Measurements from ENCODE around the gene SMG9. TPM values are rescaled to one million over a fixed set of nuclear protein-coding genes. Genes with fewer than 3 reads are reported as not detected.

SMG9 gene
- total RNA-seq, 6 experiments from 2014 or later = 29.8 to 39.4 (median 32.0) TPM

DNA sequence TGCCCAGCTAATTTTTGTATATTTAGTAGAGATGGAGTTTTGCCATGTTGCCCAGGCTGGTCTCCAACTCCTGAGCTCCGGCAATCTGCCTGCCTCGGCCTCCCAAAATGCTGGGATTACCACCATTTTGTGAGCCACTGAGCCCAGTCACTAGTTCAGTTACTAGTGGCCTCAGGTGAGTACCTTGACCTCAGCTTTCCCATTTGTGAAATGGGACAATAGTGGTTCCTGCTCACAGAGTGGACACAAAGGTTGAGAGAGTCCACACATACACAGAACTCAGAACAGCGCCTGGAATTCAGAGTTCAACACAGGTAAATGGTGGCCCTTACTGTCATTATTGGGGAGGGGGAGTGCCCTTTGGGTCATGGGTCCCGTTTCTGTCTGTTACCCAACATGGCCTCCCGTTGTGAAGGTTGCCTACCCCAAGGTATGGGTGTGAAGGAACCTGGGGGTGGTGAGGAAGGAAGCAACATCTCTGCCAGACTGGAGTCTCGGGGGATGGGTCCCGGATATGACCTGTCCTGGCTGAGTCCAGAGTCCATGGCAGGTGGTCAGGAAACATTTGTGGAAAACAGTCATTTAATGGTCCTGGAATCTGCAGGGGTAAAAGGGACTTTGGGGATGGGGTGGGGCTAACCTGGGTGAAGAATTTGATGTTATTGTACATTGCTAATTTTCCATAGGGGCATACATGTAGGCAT is 50.6 kb downstream of the SMG9 start:
- Mint-ChIP-seq H3K4me1 (ENCODE audit: low read depth) (peaks cover 37% of the 10 kb centered on the region), H3K9me3 (peaks cover 10% of the 10 kb centered on the region), H3K4me3 (no peak overlapping the region), H3K36me3 (ENCODE audit: low read depth) (peaks cover 6% of the 10 kb centered on the region), H3K27ac (no peak overlapping the region), H3K27me3 (ENCODE audit: insufficient read depth) (peaks cover 2% of the 10 kb centered on the region; the same call in 1 of the 2 replicates)
- no peak for DNase-seq
- TF ChIP-seq, protein P1, sequence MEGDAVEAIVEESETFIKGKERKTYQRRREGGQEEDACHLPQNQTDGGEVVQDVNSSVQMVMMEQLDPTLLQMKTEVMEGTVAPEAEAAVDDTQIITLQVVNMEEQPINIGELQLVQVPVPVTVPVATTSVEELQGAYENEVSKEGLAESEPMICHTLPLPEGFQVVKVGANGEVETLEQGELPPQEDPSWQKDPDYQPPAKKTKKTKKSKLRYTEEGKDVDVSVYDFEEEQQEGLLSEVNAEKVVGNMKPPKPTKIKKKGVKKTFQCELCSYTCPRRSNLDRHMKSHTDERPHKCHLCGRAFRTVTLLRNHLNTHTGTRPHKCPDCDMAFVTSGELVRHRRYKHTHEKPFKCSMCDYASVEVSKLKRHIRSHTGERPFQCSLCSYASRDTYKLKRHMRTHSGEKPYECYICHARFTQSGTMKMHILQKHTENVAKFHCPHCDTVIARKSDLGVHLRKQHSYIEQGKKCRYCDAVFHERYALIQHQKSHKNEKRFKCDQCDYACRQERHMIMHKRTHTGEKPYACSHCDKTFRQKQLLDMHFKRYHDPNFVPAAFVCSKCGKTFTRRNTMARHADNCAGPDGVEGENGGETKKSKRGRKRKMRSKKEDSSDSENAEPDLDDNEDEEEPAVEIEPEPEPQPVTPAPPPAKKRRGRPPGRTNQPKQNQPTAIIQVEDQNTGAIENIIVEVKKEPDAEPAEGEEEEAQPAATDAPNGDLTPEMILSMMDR (IDR thresholded peaks at IDR 0.05) = no peak

DNA sequence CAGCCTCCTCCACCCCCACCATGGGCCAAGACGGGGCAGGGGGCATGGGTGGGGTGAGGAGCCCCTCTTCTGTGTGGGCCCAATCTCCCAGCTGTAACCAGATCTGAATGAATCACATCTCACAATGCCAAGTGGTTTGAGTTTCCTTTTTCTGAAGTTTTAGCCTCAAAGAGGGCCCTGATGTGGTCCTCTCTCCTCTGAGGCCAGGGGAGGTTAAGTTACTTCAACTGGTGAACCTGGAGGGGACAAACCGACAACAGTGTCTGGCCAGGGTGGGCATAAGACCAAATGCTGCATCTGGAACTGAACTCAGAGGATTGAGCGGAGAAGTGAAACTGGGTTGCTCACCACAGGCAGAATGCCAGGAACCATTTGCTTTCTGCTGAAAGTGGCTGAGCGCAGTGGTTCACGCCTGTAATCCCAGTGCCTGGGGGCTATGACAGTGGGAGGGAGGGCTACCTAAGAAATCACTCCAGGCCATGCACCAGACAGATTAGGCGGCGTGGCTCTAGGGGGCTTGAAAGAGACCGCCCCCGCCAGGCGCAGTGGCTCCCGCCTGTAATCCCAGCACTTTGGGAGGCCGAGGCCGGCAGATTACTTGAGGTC is 54.3 kb downstream of the SMG9 start:
- peak overlapping the region; percentile 99 for H3K27ac Mint-ChIP-seq
- peaks cover 6% of the 10 kb centered on the region; the same call in 1 of the 2 replicates for H3K36me3 Mint-ChIP-seq (ENCODE audit: low read depth)
- H3K9me3 Mint-ChIP-seq = peaks cover 9% of the 10 kb centered on the region; the same call in 1 of the 2 replicates
- peak; percentile 81 for DNase-seq
- TF ChIP-seq, protein P1 (IDR thresholded peaks at IDR 0.05) = no peak
- peaks cover 8% of the 10 kb centered on the region for H3K27me3 Mint-ChIP-seq (ENCODE audit: insufficient read depth)
- H3K4me1 Mint-ChIP-seq (ENCODE audit: low read depth) = peaks cover 37% of the 10 kb centered on the region
- H3K4me3 Mint-ChIP-seq = peak overlapping the region; percentile 91

DNA sequence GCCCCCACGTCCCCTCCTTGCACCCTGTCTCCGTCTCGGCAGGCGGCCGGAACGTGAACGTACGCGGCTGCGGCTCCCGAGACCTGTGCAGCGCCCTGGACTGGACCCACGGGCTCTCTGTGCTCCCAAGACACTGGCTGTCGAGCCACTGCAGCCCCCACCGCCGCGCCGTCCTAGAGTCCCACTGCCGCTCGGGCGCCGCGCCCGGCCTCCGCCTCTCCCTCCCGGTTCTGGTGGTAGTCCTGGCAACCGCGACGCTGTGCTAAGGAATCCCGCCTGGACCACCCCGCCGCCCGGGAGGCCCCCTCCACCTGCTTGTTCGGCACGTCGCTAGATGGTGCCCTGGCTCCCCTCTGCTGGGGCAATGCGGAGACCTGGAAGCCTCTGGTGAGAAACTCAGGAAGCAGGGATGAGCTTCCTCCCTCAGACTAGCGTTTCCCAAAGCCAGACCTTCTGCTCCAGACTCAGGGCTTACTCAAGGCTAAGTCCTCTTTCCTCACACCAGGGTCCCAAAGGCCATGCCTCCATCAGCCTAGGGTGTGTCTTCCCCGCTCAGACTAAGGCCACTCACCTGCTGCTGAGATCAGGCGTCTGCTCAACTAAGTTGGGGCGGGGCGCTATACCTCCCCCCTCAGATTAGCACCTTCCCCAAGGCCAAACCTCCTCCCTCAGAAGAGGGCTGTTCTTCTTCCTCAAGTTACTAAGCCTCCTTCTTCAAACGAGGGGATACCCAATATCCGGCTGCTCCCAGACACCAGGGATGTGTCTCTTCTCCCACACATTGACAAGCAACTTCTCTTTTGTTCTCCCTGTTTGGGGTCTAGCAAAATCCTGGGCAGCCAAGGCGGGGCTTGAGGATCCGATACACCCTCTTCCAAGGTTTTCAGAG is 55.0 kb downstream of the SMG9 start:
- peak overlapping the region; percentile 99 for H3K27ac Mint-ChIP-seq
- H3K4me1 Mint-ChIP-seq (ENCODE audit: low read depth) = peaks cover 37% of the 10 kb centered on the region
- H3K4me3 Mint-ChIP-seq = peak overlapping the region; percentile 91
- TF ChIP-seq, protein P1 (IDR thresholded peaks at IDR 0.05) = peak; percentile 26; the same call in 1 of the 2 replicates
- DNase-seq = no peak
- peaks cover 6% of the 10 kb centered on the region; the same call in 1 of the 2 replicates for H3K36me3 Mint-ChIP-seq (ENCODE audit: low read depth)
- peaks cover 9% of the 10 kb centered on the region; the same call in 1 of the 2 replicates for H3K9me3 Mint-ChIP-seq
- peaks cover 8% of the 10 kb centered on the region for H3K27me3 Mint-ChIP-seq (ENCODE audit: insufficient read depth)

DNA sequence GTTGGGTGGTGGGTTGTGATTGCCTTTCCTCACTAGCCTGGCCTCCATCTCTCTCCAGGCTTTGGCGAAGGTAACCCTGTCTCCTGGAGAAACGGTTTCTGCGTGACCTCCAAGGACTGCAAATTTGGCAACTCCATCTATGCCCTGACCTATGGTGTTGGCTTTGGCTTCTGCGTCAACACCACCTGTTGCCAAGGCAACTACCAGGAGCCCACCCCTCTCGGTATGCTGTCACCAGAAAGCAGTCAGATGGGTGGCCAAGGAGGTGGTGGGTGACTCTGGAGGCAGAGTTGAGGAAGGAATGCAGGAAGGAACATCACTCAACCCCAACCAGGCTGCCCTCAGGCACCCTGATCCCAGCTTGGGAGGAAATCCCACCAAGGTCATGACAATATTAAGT is 57.5 kb downstream of the SMG9 start:
- peaks cover 9% of the 10 kb centered on the region for H3K36me3 Mint-ChIP-seq (ENCODE audit: low read depth)
- no peak for DNase-seq
- peaks cover 13% of the 10 kb centered on the region for H3K9me3 Mint-ChIP-seq
- H3K4me3 Mint-ChIP-seq = no peak overlapping the region
- no peak overlapping the region for H3K27ac Mint-ChIP-seq
- peaks cover 14% of the 10 kb centered on the region for H3K27me3 Mint-ChIP-seq (ENCODE audit: insufficient read depth)
- peaks cover 25% of the 10 kb centered on the region for H3K4me1 Mint-ChIP-seq (ENCODE audit: low read depth)
- TF ChIP-seq, protein P1 (IDR thresholded peaks at IDR 0.05) = no peak

DNA sequence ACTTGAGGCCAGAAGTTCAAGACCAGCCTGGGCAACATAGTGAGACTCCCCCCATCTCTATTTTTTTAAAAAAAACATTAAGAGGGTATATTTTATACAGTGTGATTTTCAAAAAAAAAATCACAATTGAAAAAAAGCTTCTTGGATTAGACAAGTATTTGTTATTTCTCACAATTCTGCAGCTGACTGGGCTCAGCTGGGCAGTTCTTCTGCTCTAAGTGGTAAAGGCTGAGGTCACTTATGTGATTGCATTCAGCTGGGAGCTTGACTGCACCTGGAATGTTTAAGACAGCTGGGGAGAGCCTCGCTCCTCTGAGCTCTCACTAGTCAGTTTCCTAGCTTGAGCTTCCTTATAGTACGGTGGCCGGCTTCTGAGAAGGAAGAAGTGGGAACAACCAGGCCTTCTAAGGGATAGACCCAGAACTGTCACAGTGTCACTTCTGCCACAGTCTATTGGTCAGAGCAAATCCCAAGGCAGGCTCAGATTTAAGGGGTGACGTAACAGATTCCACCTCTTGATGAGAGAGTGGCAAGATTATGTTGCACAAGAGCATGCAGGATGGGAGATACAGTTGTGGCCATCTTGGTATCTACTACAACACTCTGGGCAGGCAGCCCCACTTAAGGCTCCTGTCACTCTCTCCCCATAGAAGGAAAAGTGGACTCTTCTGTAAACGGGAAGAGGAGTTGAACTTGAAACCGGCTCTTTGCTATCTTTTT is 58.6 kb downstream of the SMG9 start:
- no peak overlapping the region for H3K4me3 Mint-ChIP-seq
- no peak for DNase-seq
- no peak overlapping the region for H3K27ac Mint-ChIP-seq
- peaks cover 15% of the 10 kb centered on the region for H3K27me3 Mint-ChIP-seq (ENCODE audit: insufficient read depth)
- peaks cover 16% of the 10 kb centered on the region for H3K4me1 Mint-ChIP-seq (ENCODE audit: low read depth)
- H3K9me3 Mint-ChIP-seq = peaks cover 24% of the 10 kb centered on the region
- TF ChIP-seq, protein P1 (IDR thresholded peaks at IDR 0.05) = no peak
- H3K36me3 Mint-ChIP-seq (ENCODE audit: low read depth) = peaks cover 17% of the 10 kb centered on the region

Data from HFFc6 (cell line).